HG03060 (cell line): ENCODE data around the gene NAALADL1.
A peak's percentile ranks its signal among the peaks of the same experiment; 100 is the strongest.
"Not testable (repeated sequence)": the region's sequence is repeated elsewhere in the genome, so short reads cannot be mapped to it uniquely, and the experiment has no call there.

Experiments used
- ATAC-seq: cut with Tn5 transposase; IDR thresholded peaks from one replicate; pipeline ENCODE4 v1.9.1; 2021; ENCODE audit warnings: low read depth, moderate number of reproducible peaks; ENCODE audit not compliant: unreplicated experiment

Gene NAALADL1

DNA sequence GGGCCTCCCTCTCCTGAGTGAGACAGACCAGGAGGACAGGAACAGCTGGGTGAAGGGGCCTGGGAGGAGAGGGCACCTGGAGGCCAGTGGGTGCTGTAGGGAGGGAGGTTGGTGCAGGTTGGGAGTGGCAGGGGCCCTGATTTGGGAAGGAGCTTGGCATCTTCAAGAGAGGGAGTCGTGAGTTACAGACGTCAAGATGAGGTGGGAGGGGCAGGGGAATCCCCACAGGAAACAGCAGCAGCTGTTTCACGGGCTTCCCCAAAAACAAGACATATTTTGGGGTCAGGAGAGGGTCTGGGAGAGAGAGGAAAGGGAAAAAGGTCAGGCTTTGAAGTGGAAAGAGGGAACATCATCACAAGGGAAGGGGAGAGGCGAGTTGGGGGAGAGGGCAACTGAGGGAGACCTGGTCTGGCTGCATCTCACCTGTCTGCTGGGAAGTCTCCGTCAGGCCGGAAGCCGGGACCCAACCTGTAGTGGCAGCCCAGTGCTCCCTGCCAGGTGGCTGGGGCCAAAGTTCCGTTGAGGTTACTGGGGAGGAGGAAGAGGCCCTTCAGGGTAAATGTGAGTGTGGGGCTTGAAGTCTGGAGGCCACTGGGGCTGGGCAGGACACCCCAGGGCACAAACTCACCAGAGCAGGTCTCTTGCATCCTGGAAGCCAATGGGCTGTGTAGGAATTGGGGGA is 4.4 kb downstream of the NAALADL1 start:
- ATAC-seq: no peak

DNA sequence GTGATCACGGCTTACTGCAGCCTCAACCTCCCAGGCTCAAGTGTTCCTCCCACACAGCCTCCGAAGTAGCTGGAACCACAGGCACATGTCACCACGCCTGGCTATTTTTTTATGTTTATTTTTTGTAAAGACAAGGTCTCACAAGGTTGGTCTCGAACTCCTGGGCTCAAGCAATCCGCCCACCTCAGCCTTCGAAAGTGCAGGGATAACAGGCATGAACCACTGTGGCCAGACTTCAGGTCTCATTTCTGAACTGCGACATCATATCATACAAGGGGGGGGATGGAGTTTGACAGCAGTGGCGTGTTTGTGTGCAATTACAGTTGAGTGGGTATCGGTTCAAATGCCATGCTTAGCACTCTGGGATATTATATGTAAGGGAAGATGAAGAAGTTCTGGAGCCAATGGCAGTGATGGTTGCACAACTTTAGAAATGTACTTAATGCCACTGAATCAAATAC is 6.9 kb downstream of the NAALADL1 start:
- no peak for ATAC-seq

DNA sequence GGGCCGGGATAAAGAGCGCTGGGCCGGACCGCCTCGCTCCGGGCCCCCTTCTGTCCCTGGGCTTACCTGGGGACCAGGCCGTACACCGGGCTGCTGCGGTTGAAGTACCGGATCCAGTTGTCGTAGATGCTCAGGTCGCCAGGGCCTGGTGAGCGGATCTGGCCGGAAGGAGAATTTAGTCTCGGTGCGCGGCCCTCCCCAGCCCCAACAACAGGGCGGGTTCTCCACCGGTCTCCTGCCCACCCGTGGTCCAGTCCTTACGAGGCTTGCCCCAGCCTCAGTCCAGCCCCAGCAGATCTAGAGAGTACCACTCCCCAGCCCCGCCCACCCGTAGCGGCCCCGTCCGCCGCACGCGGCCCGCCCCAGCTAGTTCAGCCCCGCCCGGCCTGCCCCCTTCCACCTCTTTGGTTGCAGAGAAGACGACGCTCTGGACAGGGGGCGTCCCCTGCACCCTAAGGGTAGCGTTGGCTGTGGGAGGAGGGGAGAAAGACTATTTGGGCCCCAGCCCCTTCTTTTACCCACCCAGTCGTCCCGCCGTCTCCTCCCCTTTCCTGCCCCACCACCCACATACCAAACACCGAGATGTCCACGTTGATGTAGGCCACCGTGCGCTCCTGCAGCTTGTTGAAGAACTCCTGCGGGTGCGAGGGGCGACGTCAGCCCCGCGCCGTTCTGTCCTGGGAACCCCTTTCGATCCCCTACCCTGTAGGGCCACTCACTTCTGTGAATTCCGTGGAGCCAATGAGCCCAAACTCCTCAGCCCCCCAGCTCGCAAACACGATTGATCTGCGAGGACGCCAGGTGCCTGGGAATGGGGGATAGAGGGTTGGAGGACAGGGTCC is 10.6 kb downstream of the NAALADL1 start:
- ATAC-seq: no peak

DNA sequence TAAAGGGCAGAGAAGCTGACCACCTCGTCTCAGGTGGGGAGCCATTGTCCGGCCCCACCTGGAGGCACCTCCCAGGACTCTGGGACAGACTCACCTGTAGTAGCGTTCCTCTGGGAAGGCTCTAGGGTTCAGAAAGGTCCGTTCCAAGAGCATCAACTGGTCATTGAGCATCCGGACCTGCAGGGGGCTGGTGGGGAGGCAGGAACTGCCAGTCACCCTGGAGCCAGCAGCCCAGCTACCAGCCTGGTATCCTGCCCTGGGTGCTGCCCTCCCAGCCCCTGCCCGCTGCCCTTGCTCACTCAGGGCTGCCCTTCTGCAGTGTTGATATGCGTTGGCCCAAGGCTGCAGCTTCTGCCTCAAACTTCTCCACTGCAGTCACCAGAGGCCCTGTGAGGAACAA is 12.6 kb downstream of the NAALADL1 start:
- no peak for ATAC-seq

DNA sequence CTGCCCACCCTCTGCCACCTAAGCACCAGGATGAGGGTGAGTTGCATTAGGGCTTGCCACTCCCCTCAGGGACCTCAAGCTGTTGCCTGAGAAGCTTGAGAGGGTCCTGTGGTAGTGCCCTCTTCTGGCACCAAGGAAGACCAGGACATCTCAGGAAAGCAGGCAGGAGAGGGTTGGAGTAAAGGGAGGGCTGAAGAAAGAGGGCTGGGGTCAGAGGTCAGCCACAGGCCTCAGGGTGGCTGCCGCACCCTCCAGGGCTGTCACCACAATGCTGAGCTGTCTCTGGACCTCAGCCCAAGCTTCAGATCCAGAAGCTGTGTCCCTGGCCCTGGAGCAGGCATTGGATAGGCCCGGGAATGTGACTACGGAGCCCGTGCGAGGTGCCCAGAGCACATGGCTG is 13.3 kb downstream of the NAALADL1 start:
- ATAC-seq: no peak

DNA sequence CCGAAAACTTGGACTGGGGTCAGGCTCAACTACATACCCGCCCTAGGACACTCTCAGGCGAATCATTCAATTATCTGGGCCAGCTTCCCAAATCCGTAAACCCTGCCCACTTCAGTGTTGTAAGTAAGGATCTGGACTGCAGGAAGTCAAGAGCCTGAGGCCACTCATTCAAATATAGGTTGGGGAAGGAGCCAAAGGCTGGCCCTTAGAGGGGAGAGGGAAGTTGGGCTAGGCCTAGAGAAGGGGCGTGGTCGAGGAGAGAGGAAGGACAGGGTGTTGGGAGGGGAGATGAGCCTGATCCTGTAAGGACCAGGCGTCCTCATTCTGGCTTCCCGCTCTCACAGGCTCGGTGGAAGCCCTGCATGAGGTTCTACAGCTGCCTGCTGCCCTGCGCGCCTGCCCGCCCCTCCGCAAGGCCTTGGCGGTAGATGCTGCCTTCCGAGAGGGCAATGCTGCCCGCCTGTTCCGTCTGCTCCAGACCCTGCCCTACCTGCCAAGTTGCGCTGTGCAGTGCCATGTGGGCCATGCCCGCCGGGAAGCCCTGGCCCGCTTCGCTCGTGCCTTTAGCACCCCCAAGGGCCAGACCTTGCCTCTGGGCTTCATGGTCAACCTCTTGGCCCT is 14.4 kb downstream of the NAALADL1 start:
- ATAC-seq: no peak

DNA sequence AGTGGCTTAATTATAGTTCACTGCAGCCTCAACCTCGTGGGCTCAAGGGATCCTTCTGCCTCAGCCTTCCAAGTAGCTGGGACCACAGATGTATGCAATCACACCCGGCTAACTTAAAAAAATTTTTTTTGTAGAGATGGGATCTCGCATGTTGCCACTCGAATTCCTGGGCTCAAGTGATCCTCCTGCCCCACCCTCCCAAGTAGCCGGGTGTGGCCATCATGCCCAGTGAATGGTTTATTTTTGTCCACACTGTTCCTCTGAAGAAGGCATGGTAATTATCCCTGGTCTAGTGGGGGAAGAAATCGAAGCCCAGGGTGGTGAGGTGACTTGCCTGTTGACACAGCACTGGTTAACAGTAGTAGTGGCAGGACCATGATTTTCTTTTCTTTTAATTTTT is 15.5 kb downstream of the NAALADL1 start:
- no peak for ATAC-seq

DNA sequence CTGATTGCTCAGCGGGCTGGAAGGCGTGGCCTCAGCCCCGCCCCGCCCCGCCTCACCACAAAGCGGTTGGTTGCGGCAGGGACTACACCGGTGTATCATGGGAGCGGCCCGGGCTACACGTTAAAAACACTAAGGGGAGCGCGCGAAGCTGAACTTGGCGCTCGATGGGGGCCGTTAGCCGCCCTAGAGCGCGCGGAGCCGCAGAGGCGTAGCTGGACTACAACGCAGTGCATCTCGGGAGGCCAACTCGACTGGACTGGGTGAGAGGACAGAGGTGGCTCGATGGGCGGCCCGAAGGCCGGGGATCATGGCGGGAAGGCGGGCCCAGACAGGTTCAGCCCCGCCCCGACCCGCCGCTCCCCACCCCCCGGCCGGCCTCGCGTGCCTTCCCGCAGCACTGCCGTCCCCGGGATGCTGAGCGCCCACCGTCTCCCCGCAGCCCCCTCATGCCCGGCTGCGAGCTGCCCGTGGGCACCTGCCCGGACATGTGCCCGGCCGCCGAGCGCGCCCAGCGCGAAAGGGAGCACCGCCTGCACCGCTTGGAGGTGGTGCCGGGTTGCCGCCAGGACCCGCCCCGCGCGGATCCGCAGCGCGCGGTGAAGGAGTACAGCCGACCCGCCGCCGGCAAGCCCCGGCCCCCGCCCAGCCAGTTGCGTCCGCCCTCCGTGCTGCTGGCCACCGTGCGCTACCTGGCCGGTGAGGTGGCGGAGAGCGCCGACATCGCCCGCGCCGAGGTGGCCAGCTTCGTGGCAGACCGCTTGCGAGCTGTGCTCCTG is 17.3 kb downstream of the NAALADL1 start, which contains the start of gene SAC3D1:
TSS of gene SAC3D1 (plus strand) at position 364 of the 776 bp plus-strand sequence. CDS start at position 447, 83 bp downstream.
- ATAC-seq: peak; percentile 62

DNA sequence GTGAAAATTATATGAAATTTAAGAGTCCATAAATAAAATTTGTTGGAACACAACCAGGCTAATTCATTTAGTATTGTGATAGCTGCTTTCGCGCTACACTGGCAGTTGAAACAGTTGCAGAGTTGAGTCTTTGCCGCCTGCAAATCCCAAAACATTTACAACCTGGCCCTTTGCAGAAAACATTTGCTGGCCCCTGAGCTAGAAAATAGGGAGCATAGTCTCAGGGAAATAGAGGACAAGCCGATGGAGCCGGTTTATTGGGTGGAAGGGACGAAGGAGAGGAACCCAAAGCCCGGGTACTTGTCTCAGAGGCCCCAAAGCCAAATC is 17.9 kb downstream of the NAALADL1 start:
- ATAC-seq: no peak

DNA sequence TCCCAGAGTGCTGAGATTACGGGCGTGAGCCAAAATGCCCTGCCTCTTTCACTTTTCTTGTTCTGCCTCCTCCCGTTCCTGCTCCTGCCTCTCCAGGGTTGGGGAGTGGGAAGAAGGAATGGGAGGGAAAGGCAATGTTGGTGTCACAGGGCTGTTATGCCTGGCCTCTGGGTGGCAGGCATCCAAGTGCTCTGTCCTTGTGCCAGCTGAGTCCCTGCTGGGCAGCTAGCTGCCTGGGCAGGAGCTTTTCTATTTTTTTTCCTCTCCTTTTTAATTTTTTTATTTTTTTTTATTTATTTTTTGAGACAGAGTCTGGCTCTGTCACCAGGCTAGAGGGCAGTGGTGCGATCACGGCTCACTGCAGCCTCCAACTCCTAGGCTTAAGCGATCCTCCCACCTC is 21.4 kb downstream of the NAALADL1 start:
- no peak for ATAC-seq

DNA sequence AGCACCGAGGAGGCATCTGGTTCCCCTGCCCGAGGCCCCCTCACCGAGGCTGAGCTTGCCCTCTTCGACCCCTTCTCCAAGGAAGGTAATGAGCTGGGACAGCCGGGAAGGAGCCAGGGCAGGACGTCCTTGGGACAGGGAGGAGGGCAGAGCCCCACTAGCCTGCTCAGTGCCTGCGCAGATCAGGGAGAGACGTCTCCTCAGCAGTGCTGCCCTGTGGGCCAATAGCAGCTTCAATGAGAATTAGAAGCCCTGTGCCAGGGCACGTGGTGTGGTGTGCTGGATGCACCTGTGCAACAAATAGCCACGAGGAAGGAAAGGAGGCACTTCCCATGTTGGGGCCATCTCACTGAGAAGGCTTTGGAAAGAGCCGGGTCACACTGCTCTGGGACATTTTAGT is 22.8 kb downstream of the NAALADL1 start:
- no peak for ATAC-seq

DNA sequence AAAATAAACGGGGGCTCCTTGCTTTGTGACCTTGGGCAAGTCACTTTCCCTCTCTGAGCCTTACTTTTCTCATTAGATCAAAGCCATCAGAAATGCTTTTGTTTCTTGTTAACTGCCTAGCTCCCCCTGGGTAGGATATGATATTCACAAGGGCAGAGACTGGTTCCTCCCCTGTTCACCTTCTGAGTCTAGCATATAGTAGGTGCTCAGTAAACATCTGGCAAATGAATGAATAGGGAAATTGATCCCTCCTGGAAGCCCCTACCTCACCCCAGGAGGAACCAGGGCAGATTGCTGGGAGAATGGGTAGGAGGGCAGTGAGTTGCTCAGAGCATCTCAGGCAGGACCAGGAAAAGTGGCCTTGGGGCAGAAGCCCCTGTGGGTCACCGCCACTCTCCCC is 23.9 kb downstream of the NAALADL1 start:
- no peak for ATAC-seq

DNA sequence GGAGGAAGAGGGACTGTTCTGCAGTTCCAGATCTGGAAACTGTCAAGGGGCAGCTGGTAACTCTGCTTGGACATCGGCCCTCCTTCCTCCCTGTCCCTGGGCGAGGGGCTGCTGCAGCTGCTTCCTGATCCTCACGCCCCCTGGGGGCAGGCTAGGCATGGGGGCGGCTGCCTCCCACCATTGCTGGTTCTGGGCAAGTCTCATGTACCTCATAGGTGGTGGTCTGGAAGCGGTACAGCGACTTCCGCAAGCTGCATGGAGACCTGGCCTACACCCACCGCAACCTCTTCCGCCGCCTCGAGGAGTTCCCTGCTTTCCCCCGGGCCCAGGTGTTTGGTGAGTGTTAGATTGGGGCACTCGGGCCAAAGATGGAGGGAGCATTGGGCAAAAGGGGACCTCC is 26.1 kb downstream of the NAALADL1 start:
- ATAC-seq: no peak

DNA sequence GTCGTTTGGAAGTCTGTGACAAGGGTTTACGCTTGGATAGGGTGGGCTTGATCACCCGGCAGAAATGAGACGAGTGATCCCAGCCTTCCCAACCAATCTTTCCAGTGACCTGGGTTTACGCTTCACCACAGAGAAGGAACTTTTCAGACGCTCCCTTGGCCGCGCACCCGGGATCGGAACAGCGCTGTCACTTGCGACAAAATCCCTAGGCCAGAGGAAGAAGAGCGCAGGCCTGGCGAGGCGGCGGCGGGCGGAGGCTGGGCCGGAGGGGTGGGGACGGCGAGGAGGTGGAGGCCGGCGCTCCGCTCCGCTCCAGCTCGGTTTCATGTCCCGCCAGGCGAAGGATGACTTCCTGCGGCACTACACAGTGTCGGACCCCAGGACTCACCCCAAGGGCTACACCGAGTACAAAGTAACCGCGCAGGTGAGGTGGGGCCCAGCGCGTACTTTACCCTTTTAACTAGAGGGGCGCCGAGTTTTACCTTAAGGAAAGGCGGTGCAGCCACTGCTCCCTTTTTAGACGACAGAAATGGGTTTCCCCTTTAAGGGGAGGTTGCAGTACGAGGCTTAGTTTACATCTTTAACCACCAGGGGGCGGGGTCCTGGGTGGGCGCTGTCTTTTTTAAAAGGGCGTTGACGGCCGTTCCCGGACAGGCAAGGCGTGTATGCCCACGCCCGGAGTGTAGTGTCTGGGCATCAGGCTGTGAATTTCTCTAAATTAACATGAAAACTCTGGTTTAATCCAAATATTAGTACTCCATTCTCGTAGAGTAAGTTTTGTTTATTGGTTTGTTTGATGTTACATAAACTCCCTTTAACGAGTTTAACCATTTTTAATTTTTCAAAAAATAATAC is 30.9 kb downstream of the NAALADL1 start, which contains the start of gene SNX15:
TSS of gene SNX15 (plus strand) at position 227 of the 855 bp plus-strand sequence. CDS start at position 326, 99 bp downstream.
- peak; percentile 85 for ATAC-seq

DNA sequence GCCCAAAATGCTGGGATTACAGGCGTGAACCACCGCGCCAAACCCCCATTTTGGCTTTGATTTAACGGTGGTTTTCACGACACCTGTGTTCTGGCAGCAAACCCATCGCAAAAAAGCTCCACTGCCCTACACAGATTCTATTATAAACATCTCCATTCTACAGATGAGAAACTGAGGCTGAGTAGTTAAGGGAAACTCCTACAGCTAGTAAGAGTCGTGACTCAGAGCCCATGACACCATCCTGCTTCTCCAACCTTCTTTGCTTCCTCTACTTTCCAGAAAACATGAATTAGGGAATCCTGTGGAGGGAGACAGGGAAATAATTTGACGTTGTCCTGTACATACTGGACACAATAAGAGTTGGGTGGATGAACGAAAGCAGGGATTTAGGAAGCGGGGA is 31.5 kb downstream of the NAALADL1 start:
- no peak for ATAC-seq

DNA sequence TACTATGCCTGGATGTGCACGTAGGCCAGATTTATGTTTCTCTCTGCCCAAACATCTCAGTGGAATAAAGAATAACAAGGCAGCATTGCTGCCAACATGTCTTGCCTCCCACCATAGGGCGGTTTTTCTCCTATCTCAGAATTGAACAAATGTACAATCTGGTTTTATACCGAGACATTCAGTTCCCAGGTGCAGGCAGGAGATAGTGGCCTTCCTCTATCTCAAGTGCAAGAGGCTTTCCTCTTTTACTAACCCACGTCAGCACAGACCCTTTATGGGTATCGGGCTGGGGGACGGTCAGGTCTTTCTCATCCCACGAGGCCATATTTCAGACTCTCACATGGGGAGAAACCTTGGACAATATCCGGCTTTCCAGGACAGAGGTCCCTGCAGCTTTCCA is 34.9 kb downstream of the NAALADL1 start:
- not testable (repeated sequence) for ATAC-seq

DNA sequence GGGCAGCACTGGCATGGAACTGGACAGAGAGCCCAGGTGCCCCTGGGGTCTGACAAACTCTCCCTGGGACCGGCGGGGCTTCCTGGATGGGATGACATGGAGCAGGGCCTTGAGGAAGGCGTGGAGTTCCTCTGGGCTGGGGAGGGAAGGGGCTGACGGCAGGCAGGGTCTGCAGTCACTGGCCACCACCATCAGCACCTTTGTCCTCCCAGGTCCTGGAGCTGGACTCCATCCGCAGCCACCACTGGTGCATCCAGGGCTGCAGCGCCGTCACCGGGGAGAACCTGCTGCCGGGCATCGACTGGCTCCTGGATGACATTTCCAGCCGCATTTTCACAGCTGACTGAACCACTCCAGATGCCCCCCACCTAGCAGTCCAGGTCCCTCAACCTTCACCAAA is 36.8 kb downstream of the NAALADL1 start:
- ATAC-seq: no peak

DNA sequence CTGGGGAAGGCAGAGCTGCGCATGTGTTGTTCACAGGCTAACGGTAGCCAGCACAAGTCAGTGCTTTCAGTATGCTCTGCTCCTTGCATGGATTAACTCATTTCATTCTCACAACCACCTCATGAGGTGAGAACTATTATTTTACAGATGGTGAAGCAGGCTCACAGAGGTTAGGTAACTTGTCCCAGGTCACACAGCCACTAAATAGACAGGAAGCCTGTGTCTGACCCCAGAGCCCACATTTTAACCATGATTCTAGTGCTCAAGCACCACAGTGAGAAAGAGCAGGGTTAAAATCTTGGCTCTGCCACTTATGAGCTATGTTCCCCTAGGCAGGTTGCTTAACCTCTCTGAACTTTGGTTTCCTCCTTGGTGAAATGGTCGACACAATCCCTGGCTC is 37.4 kb downstream of the NAALADL1 start:
- ATAC-seq: no peak

DNA sequence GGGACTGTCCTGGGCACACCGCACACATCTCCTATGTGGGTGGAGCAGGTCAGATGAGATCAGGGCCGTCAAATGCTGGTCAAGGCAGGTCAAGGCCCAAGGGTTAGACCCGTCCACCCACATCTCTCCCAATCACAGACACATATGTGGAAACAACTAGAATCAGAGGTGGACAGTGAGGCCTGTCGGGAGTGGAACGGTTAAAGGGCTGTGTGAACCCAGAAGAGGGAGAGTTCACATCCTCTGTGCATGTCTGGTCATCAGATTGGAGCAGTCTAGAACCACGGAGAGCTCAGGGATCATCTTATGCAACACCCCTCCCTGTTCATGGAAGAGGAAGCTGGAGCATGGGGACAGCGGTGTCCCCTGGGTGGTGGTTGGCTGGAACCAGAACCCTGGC is 38.5 kb downstream of the NAALADL1 start:
- ATAC-seq: no peak

DNA sequence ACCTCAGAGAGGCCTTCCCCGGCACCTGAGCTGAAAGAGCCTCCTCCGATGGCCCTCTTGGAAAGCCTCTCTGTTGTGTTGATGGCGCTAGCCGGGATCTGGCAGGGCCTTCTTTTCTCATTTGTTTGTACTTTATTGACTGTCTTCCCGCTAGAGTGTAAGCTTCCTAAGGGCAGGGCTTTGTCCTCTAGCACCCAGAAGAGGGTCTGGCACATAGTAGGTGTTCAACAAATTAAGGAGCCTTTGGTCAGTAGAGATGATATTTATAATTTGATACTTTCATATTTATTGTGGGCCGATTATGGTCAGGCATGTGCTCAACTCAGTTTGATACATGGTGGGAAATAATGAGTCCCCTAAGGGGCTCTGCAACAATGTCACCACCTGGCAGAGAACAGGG is 40.4 kb downstream of the NAALADL1 start:
- no peak for ATAC-seq
